Spleen (tissue), 11 donors: ENCODE data around the gene SPG11. TPM values are rescaled to one million over a fixed set of nuclear protein-coding genes. Genes with fewer than 3 reads are reported as not detected.
"Not testable (repeated sequence)": the region's sequence is repeated elsewhere in the genome, so short reads cannot be mapped to it uniquely, and the experiment has no call there.

ENCODE experiments used
- DNase-seq: peaks from one replicate; pipeline ENCODE4 v3.0.0-alpha.2; 2020
- H3K27ac ChIP-seq, 8 donors: fragments of 200-600 bp; sonication (generic) in 7 of 8; 1 replicate in 4 of 8; 2 replicates in 4 of 8; pipeline versions ENCODE4 v1.5.0 to v1.8.0; 2016 to 2021; ENCODE audit warnings: inconsistent platforms in 4 of 8, mild to moderate bottlenecking in 4 of 8, moderate library complexity in 1 of 8
- H3K27me3 ChIP-seq, 7 donors: fragments of 200-600 bp; sonication (generic) in 6 of 7; replicated peaks in 1 of 7; 1 replicate in 4 of 7; 2 replicates in 3 of 7; pipeline versions ENCODE4 v1.5.0 to v1.8.0; 2016 to 2021; ENCODE audit warnings: inconsistent platforms in 3 of 7, mild to moderate bottlenecking in 1 of 7
- H3K36me3 ChIP-seq, 6 donors: fragments of 200-600 bp; sonication (generic) in 5 of 6; 1 replicate in 4 of 6; 2 replicates in 2 of 6; pipeline versions ENCODE4 v1.5.0 to v1.8.0; 2016 to 2021; ENCODE audit warnings: inconsistent platforms in 2 of 6
- H3K4me1 ChIP-seq, 6 donors: fragments of 200-600 bp; sonication (generic) in 5 of 6; 1 replicate in 3 of 6; 2 replicates in 3 of 6; pipeline versions ENCODE4 v1.5.0 to v1.8.0; 2016 to 2021; ENCODE audit warnings: inconsistent platforms in 3 of 6
- H3K4me3 ChIP-seq, 8 donors: fragments of 200-600 bp; sonication (generic) in 7 of 8; 1 replicate in 4 of 8; 2 replicates in 4 of 8; pipeline versions ENCODE4 v1.5.0 to v1.8.0; 2016 to 2021; ENCODE audit warnings: inconsistent platforms in 4 of 8, mild to moderate bottlenecking in 4 of 8, moderate library complexity in 2 of 8
- H3K9me3 ChIP-seq, 8 donors: fragments of 200-600 bp; sonication (generic) in 7 of 8; 1 replicate in 4 of 8; 2 replicates in 4 of 8; pipeline versions ENCODE4 v1.5.0 to v1.8.0; 2016 to 2021; ENCODE audit warnings: inconsistent platforms in 4 of 8
- CTCF ChIP-seq, 11 experiments: fragments of 200-600 bp in 7 of 11; fragments of 450-650 bp in 4 of 11; sonication (generic) in 4 of 11; IDR thresholded peaks in 8 of 11; conservative IDR thresholded peaks in 3 of 11; 1 replicate in 7 of 11; 2 replicates in 4 of 11; pipeline versions ENCODE4 v1.4.0 to v1.8.0; 2016 to 2021; ENCODE audit warnings: antibody characterized with exemption in 11 of 11, inconsistent platforms in 4 of 11, mild to moderate bottlenecking in 1 of 11
- POLR2A ChIP-seq, 3 donors: fragments of 450-650 bp; IDR thresholded peaks; one replicate each; pipeline ENCODE4 v1.5.1; 2017; ENCODE audit warnings: antibody characterized with exemption in 3 of 3, mild to moderate bottlenecking in 1 of 3
- POLR2AphosphoS5 ChIP-seq, 3 donors: sonication (generic); formaldehyde crosslinking; IDR thresholded peaks; one replicate each; pipeline ENCODE4 v1.5.1; 2017; ENCODE audit warnings: antibody characterized with exemption in 3 of 3
- WGBS, 5 donors: extraction: QIAGEN DNeasy Blood & Tissue Kit in 3 of 5; methylation state at CpG; one replicate each; pipeline versions ENCODE4 v1.1.5 to v1.1.7; 2013 to 2018; 5-methylcytosine and 5-hydroxymethylcytosine counted together
- intact Hi-C: fragments of 100-400 bp; cut with DNase I; formaldehyde crosslinking; loops from one replicate; pipeline ENCODE4 v1.15.0; 2023; ENCODE audit warnings: low total_unique reads
- polyA plus RNA-seq, 3 donors: library from polyadenylated mRNA; stranded (reverse); fragments of 200-250 nt; gene quantifications; one replicate each; pipeline ENCODE4 v1.2.1, GENCODE V29; 2013
- total RNA-seq, 7 donors: library from RNA; depleted of rRNA in 3 of 7; stranded (reverse); fragments of >200 nt in 3 of 7; fragmentation: NEBNext Ultra II Directional in 4 of 7; extraction: Animal tissue kit (Norgen Biotek cat#: 25700) in 4 of 7; gene quantifications; one replicate each; pipeline versions ENCODE4 v1.1.0 to v1.2.1, GENCODE V29; 2016 to 2021
- donor health status: healthy with polysubstance abuse.
- donor health status: DM: no; HTN: no; CAD: no; lungs with moderate emphysema.
- donor health status: DM: no; HTN: no; CAD: no.
- donor health status: Bipolar disorder and iron deficiency.
- donor health status: healthy.
- donor health status: DM: no; HTN: no; CAD: no.
- donor health status: DM: yes; HTN: yes; CAD: no.

SPG11 gene
- total and polyA plus RNA-seq, 10 donors = 37.4 to 218 (median 143) TPM

- intact Hi-C loops = no loop called here
- 62 to 67% (median 64%) methylated on average over 36 of the region's 36 CpGs for WGBS, 5 donors
- peak overlapping the region; percentile 73 to 95 (median 87) for H3K4me3 ChIP-seq
Observed at GRCh38 chr15:44535523-44536301, 127.8 kb downstream of the SPG11 start.

GRCh38 chr15:44535092-44535491, 128.4 kb downstream of the SPG11 start:
- Histone ChIP-seq H3K4me1 (peaks cover 20 to 51% (median 34%) of the 10 kb centered on the region in 6 donors), H3K27me3 (no peaks in the 10 kb centered on the region), H3K36me3 (peaks cover 0 to 45% (median 2%) of the 10 kb centered on the region in 6 donors), H3K9me3 (no peaks in the 10 kb centered on the region), H3K27ac (peak overlapping the region in 2 of 8 donors; percentile 99), H3K4me3 (peak overlapping the region in 1 of 8 donors; percentile 95)
- 93 to 97% (median 95%) methylated on average over 8 of the region's 8 CpGs for WGBS, 5 donors
- intact Hi-C loops = no loop called here
- DNase-seq = no peak
- TF ChIP-seq POLR2A (IDR thresholded peaks at IDR 0.05) (no peak), CTCF (IDR thresholded peaks at IDR 0.05 in 8 of 11, conservative IDR thresholded peaks at IDR 0.05 in 3 of 11) (no peak), POLR2AphosphoS5 (IDR thresholded peaks at IDR 0.05) (no peak)

More at GRCh38 chr15:44535523-44536301, 127.8 kb downstream of the SPG11 start:
- H3K27me3 ChIP-seq = no peaks in the 10 kb centered on the region
- TF ChIP-seq POLR2AphosphoS5 (IDR thresholded peaks at IDR 0.05) (no peak), POLR2A (IDR thresholded peaks at IDR 0.05) (no peak), CTCF (IDR thresholded peaks at IDR 0.05 in 8 of 11, conservative IDR thresholded peaks at IDR 0.05 in 3 of 11) (no peak)
- peak overlapping the region; percentile 93 to 99 (median 98) for H3K27ac ChIP-seq
- peaks cover 24 to 57% (median 40%) of the 10 kb centered on the region in 6 donors for H3K4me1 ChIP-seq
- peaks cover 0 to 52% (median 2%) of the 10 kb centered on the region in 6 donors for H3K36me3 ChIP-seq
- no peaks in the 10 kb centered on the region for H3K9me3 ChIP-seq
- DNase-seq = peak; percentile 79

GRCh38 chr15:44532689-44533088, 130.8 kb downstream of the SPG11 start:
- 92 to 100% (median 95%) methylated on average over 3 of the region's 3 CpGs for WGBS, 5 donors
- TF ChIP-seq POLR2A (IDR thresholded peaks at IDR 0.05) (no peak), POLR2AphosphoS5 (IDR thresholded peaks at IDR 0.05) (no peak), CTCF (IDR thresholded peaks at IDR 0.05 in 8 of 11, conservative IDR thresholded peaks at IDR 0.05 in 3 of 11) (no peak)

GRCh38 chr15:44532275-44532674, 131.2 kb downstream of the SPG11 start:
- DNase-seq, H3K9me3 ChIP-seq, H3K27me3 ChIP-seq, H3K4me3 ChIP-seq, intact Hi-C loops, H3K27ac ChIP-seq: not testable (repeated sequence)
- WGBS, 5 donors = 85 to 96% (median 92%) methylated on average over 5 of the region's 5 CpGs
- H3K36me3 ChIP-seq = peaks cover 0 to 33% (median 5%) of the 10 kb centered on the region in 6 donors
- peaks cover 8 to 23% (median 12%) of the 10 kb centered on the region in 6 donors for H3K4me1 ChIP-seq

More at GRCh38 chr15:44532689-44533088, 130.8 kb downstream of the SPG11 start:
- intact Hi-C loops = no loop called here
- H3K9me3 ChIP-seq = no peaks in the 10 kb centered on the region
- no peak overlapping the region for H3K4me3 ChIP-seq
- peaks cover 0 to 30% (median 1%) of the 10 kb centered on the region in 6 donors for H3K36me3 ChIP-seq
- no peaks in the 10 kb centered on the region for H3K27me3 ChIP-seq
- DNase-seq = no peak
- H3K27ac ChIP-seq = no peak overlapping the region
- H3K4me1 ChIP-seq = peaks cover 9 to 27% (median 15%) of the 10 kb centered on the region in 6 donors
